ENCODE data around the gene TNRC6A.
A peak's percentile ranks its signal among the peaks of the same experiment; 100 is the strongest.
"Not testable (repeated sequence)": the region's sequence is repeated elsewhere in the genome, so short reads cannot be mapped to it uniquely, and the experiment has no call there.

TNRC6A gene

GRCh38 chr16:24729243-24729950, at the start of gene TNRC6A:
TSS of gene TNRC6A (plus strand) at chr16:24729651. CDS start at chr16:24729842, 191 bp downstream.
- DNase-seq (ENCODE audit: low read depth in 3 of 3): peak; percentile 65 to 84 (median 72)

DNA sequence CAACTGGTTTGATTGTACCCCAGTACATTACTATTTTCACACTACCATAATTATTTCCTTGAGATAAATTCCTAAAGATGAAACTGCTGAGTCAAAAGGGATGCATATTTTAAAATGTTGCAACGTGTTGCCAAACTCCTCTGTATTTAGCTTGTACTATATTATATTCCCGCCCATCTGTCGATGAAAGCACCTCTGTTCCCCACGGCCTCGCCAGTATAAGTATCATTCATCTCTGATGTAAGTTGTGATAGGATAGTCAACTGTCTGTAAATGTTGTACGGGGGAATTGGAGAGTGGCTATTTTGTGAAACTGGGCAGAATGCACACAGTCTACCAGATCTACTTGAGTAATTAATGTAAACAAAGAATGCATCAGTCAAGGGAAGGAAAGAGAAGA, 47.7 kb upstream of the TNRC6A start:
- no peak for DNase-seq (ENCODE audit: low read depth in 3 of 3)

DNA sequence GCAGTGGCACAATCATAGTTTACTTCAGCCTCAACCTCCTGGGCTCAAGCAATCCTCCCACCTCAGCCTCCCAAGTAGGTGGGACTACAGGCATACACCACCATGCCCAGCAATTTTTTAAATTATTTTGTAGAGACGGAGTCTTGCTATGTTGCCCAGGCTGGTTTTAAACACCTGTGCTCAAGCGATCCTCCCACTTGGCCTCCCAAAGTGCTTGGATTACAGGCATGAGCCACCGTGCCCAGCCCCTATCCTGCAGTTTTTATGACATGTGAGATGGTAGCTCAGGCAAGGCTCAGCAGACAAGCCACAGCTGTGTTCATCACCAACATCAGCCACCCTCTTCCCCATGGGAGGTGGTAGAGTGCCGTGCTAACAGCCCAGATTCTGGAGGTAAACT, 46.2 kb upstream of the TNRC6A start:
- DNase-seq (ENCODE audit: low read depth in 3 of 3): no peak

- no peak for DNase-seq (ENCODE audit: low read depth in 3 of 3)
These were observed 45.5 kb upstream of the TNRC6A start for GRCh38 chr16:24683847-24684493.

GRCh38 chr16:24685539-24686432, 43.7 kb upstream of the TNRC6A start:
- no peak for DNase-seq (ENCODE audit: low read depth in 3 of 3)

DNA sequence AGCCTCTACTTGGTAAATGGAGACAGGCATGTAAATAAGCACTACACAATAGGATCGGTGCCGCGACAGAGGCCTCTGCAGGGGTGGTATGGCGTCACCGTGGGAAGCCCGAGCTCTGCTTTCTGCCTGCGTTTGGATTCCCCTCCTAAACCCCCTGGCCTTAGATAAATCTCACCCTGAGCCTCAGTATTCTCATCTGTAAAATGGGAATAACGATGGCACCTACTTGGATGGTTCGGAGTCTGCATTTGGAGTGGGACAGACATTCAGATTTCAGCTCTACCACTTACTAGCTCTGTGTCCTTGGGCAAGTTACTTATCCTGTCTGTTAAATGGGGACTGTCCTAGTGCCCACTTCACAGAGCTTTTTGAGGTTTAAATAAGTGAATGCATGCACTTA, 42.8 kb upstream of the TNRC6A start:
- DNase-seq (ENCODE audit: low read depth in 3 of 3): no peak

GRCh38 chr16:24688359-24688758, 41.1 kb upstream of the TNRC6A start:
- DNase-seq (ENCODE audit: low read depth in 3 of 3): no peak

GRCh38 chr16:24689128-24689527, 40.3 kb upstream of the TNRC6A start:
- DNase-seq (ENCODE audit: low read depth in 3 of 3): peak in 1 of 3 experiments; percentile 13

DNA sequence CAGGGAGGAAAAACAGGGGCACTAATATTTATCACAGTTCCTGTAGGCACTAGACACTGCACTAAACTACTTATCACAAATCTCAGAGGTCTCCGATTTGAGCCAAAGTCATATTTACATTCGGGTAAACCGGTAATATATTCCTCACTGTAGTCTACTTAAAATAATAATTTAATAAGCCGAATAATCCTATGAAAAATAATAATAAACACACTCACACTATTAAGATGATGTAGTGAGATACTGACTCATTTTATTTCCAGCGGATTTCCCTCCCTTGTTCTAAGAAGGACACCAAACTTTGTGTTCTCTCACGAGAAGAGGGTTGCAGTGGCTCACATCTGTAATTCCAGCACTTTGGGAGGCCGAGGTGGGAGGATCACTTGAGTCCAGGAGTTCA, 36.6 kb upstream of the TNRC6A start:
- DNase-seq (ENCODE audit: low read depth in 3 of 3): no peak

DNA sequence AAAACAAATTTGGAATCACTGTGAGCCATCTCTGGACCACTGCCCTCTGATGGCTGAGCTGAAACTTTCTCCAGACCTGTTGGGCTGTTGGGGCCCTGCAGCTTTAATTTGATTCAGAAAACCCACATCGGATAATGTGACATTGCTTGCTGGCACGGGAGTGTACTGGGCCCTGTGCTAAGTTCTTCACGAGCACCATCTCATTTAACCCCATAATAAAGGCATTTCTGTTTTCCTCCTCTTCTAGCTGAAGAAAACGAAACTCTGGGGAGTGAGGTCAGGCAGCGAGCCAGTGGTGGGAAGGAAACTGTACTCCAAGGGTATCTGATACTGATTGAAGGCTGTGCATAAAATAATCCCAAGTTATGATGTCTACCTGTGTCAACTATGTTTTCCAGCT, 34.5 kb upstream of the TNRC6A start:
- no peak for DNase-seq (ENCODE audit: low read depth in 3 of 3)

DNA sequence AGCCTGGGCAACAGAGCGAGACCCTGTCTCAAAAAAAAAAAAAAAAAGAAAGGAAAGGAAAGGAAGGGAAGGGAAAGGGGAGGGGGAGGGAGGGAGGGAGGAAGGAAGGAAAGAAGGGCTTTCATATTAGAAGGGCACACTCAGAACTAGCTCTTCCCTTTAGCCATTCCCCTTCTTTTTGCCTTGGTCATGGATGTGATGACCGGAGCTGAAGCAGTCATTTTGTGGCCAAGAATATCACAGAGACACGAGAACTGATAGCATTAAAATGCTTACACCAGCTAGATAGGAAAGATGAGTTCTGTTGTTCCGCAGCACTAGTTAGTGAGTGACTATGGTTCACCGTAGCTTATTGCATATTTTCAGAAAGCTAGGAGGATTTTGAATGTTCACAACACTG, 32.8 kb upstream of the TNRC6A start:
- DNase-seq (ENCODE audit: low read depth in 3 of 3): no peak

DNA sequence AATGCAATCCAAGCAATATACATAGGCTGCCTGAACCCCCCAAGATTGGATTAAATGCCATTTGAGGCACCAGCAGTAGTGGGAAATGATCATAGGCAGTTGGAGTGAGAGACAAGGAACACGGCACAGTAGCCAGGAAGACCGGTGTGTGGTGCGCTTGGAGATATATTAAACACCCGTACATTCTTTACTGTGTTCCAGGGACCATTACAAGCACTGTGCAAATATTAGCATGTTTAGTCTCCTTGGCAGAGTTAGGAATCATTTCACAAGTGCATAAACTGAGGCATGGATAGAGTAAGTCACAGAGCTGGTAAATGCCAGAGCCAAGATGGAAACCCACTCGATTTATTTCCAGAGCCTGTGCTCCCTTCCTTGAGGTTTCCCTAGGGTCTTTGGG, 31.1 kb upstream of the TNRC6A start:
- no peak for DNase-seq (ENCODE audit: low read depth in 3 of 3)

- DNase-seq (ENCODE audit: low read depth in 3 of 3): no peak
These were observed 30.2 kb upstream of the TNRC6A start for GRCh38 chr16:24699151-24699723.

GRCh38 chr16:24700549-24701392, 28.7 kb upstream of the TNRC6A start:
- DNase-seq (ENCODE audit: low read depth in 3 of 3): no peak

GRCh38 chr16:24701521-24701951, 27.9 kb upstream of the TNRC6A start:
- DNase-seq (ENCODE audit: low read depth in 3 of 3): no peak

- DNase-seq (ENCODE audit: low read depth in 3 of 3): not testable (repeated sequence)
These were observed 21.7 kb upstream of the TNRC6A start for GRCh38 chr16:24707760-24708159.

DNA sequence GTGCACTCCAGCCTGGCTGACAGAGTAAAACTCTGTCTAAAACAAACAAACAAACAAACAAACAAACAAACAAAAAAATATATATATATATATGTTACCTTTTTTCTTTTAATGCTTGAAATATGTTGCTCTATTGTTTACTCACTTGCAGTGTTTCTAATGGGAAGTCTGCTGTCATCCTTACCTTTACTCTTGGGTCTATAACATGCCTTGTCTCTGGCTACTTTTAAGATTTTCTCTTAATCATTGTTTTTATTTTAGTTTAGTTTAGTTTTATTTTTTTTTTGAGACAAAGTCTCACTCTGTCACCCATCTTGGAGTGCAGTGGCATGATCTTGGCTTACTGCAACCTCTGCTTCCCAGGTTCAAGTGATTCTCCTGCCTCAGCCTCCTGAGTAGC, 16.1 kb upstream of the TNRC6A start:
- DNase-seq (ENCODE audit: low read depth in 3 of 3): no peak

DNA sequence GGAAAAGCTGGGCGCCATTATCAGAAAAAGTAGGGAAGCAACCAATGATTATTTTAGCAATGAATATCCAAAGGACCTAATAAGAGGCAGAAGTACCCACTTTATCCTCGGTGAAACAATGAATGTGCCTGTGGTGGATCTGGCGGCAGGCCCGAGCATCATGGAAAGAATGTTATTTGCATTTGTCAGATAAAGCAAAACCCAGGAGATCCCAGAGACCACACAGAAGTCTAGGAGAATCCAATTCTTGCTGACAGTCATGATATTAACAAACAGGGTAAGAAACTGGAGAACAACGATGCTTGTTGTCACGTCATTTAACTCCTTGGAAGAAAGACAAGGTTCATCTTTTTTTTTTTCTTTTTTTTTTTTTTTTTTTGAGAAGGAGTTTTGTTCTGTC, 12.0 kb upstream of the TNRC6A start:
- DNase-seq (ENCODE audit: low read depth in 3 of 3): no peak

DNA sequence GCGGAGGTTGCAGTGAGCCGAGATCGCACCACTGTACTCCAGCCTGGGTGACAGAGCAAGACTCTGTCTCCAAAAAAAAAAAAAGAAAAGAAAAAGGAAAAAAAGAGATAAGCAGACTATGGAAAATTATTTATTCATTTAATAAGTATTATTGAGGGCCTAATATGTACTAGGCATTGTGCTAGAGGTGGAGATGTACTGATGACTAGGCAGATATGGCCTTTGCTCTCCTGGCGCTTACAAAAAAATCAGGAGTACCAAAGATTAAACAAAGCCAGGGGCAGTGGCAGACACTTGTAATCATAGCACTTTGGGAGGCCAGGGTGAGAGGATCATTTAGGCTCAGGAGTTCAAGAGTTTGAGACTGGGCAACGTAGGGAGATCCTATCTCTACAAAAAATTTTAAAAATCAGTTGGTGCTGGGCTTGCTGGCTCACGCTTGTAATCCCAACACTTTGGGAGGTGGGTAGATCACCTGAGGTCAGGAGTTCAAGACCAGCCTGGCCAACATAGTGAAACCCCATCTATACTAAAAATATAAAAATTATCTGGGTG, 10.4 kb upstream of the TNRC6A start:
- no peak for DNase-seq (ENCODE audit: low read depth in 3 of 3)

- DNase-seq (ENCODE audit: low read depth in 3 of 3): peak; percentile 27 to 56 (median 55)
These were observed 7.6 kb upstream of the TNRC6A start for GRCh38 chr16:24721830-24722238.

GRCh38 chr16:24723663-24724062, 5.8 kb upstream of the TNRC6A start:
- DNase-seq (ENCODE audit: low read depth in 3 of 3): no peak
